Measurements from ENCODE around the gene TBC1D23.

- TF ChIP-seq EZH2phosphoT487 (IDR thresholded peaks at IDR 0.05; ENCODE audit: borderline replicate concordance, low read length) = no peak
- TF ChIP-seq CTCF (conservative IDR thresholded peaks at IDR 0.05; ENCODE audit: low read depth, low read length) = no peak
These were observed 13.6 kb downstream of the TBC1D23 start for GRCh38 chr3:100274361-100274760.
